HepG2 (cell line): ENCODE measurements around the gene COA1. TPM values are rescaled to one million over a fixed set of nuclear protein-coding genes. Genes with fewer than 3 reads are reported as not detected.

Source experiments
- EZH2 ChIP-seq: conservative IDR thresholded peaks from 2 replicates; pipeline ENCODE4 v1.6.1; 2012; ENCODE audit warnings: mild to moderate bottlenecking, low read depth, low read length, moderate library complexity
- JARID2 ChIP-seq: sonication (generic); formaldehyde crosslinking; IDR thresholded peaks from 2 replicates; pipeline ENCODE4 v1.8.1; 2023; ENCODE audit warnings: missing genetic modification reagents, inconsistent platforms; ENCODE audit not compliant: insufficient replicate concordance
- MYC ChIP-seq: sonication (generic); formaldehyde crosslinking; IDR thresholded peaks from 2 replicates; pipeline ENCODE4 v1.9.0; 2021; ENCODE audit warnings: missing genetic modification reagents, borderline replicate concordance
- NKX3-1 ChIP-seq: sonication (generic); formaldehyde crosslinking; IDR thresholded peaks from 2 replicates; pipeline ENCODE4 v1.5.0; 2020; ENCODE audit warnings: missing genetic modification reagents
- NR2F6 ChIP-seq, 2 experiments: IDR thresholded peaks; 2 replicates each; pipeline ENCODE4 v1.6.1; 2016; ENCODE audit warnings: antibody characterized with exemption in 1 of 2, mild to moderate bottlenecking in 1 of 2
- POGZ ChIP-seq: sonication (generic); formaldehyde crosslinking; IDR thresholded peaks from 2 replicates; pipeline ENCODE4 v1.4.0; 2020; ENCODE audit warnings: mild to moderate bottlenecking, missing genetic modification reagents
- RAD21 ChIP-seq: fragments of 450-650 bp; formaldehyde crosslinking; IDR thresholded peaks from 2 replicates; pipeline ENCODE4 v1.5.0; 2020; ENCODE audit warnings: mild to moderate bottlenecking
- RFX5 ChIP-seq: IDR thresholded peaks from 2 replicates; pipeline ENCODE4 v1.6.1; 2011; ENCODE audit warnings: low read depth, low read length, improper control_type of control experiment
- SALL1 ChIP-seq: sonication (generic); formaldehyde crosslinking; IDR thresholded peaks from 2 replicates; pipeline ENCODE4 v1.8.0; 2022; ENCODE audit warnings: mild to moderate bottlenecking, missing genetic modification reagents
- TMF1 ChIP-seq: sonication (generic); formaldehyde crosslinking; IDR thresholded peaks from 2 replicates; pipeline ENCODE4 v1.8.1; 2022; ENCODE audit warnings: low read depth, missing genetic modification reagents
- TOE1 ChIP-seq: sonication (generic); formaldehyde crosslinking; IDR thresholded peaks from 2 replicates; pipeline ENCODE4 v1.4.0; 2020; ENCODE audit warnings: mild to moderate bottlenecking, missing genetic modification reagents
- ZBTB7A ChIP-seq: sonication (generic); formaldehyde crosslinking; IDR thresholded peaks from 2 replicates; pipeline ENCODE4 v1.8.0; 2022; ENCODE audit warnings: mild to moderate bottlenecking, missing genetic modification reagents
- ZIK1 ChIP-seq: sonication (generic); formaldehyde crosslinking; IDR thresholded peaks from 2 replicates; pipeline ENCODE4 v1.5.0; 2020; ENCODE audit warnings: mild to moderate bottlenecking, low read depth, missing genetic modification reagents, borderline replicate concordance
- ZNF10 ChIP-seq: sonication (generic); formaldehyde crosslinking; IDR thresholded peaks from 2 replicates; pipeline ENCODE4 v1.4.0; 2020; ENCODE audit warnings: mild to moderate bottlenecking, low read depth, missing genetic modification reagents, borderline replicate concordance
- ZNF12 ChIP-seq: sonication (generic); formaldehyde crosslinking; IDR thresholded peaks from 2 replicates; pipeline ENCODE4 v1.5.0; 2020; ENCODE audit warnings: missing genetic modification reagents
- ZNF263 ChIP-seq: sonication (generic); formaldehyde crosslinking; IDR thresholded peaks from 2 replicates; pipeline ENCODE4 v1.4.0; 2020; ENCODE audit warnings: missing genetic modification reagents
- ZNF496 ChIP-seq: sonication (generic); formaldehyde crosslinking; IDR thresholded peaks from 2 replicates; pipeline ENCODE4 v1.8.1; 2023; ENCODE audit warnings: mild to moderate bottlenecking, moderate library complexity, missing genetic modification reagents; ENCODE audit not compliant: insufficient replicate concordance
- ZNF615 ChIP-seq: sonication (generic); formaldehyde crosslinking; IDR thresholded peaks from 2 replicates; pipeline ENCODE4 v1.5.0; 2020; ENCODE audit warnings: mild to moderate bottlenecking, missing genetic modification reagents, borderline replicate concordance
- ZSCAN30 ChIP-seq: sonication (generic); formaldehyde crosslinking; IDR thresholded peaks from 2 replicates; pipeline ENCODE4 v1.5.0; 2020; ENCODE audit warnings: mild to moderate bottlenecking, missing genetic modification reagents
- polyA plus RNA-seq, 8 experiments: library from polyadenylated mRNA; depleted of rRNA in 3 of 8; stranded (reverse) in 7 of 8; unstranded in 1 of 8; fragments of >200 nt; fragmentation: Illumina TruSeq in 4 of 8; extraction: Trizol in 4 of 8; gene quantifications; 2 replicates each; pipeline versions ENCODE4 v1.2.1 to v1.2.3, GENCODE V29; 2011 to 2016; ENCODE audit warnings: low read depth in 4 of 8, missing spikeins in 1 of 8, mixed read lengths in 1 of 8; ENCODE audit not compliant: insufficient read depth in 1 of 8
- total RNA-seq, 5 experiments: library from RNA; depleted of rRNA; stranded (reverse); fragments of >200 nt; fragmentation: Illumina TruSeq; extraction: Trizol; gene quantifications; 2 replicates each; pipeline ENCODE4 v1.2.3, GENCODE V29; 2016; ENCODE audit warnings: low read depth in 1 of 5
- TF ChIP-seq, protein P1 (sequence below): sonication (generic); formaldehyde crosslinking; IDR thresholded peaks from 2 replicates; pipeline ENCODE4; 2020; ENCODE audit warnings: missing genetic modification reagents, mild to moderate bottlenecking, borderline replicate concordance
- TF ChIP-seq, protein P2 (sequence below): sonication (generic); formaldehyde crosslinking; IDR thresholded peaks from 2 replicates; pipeline ENCODE4 v1.5.1; 2020; ENCODE audit warnings: mild to moderate bottlenecking, missing genetic modification reagents, moderate library complexity
- TF ChIP-seq, protein P3 (sequence below): sonication (generic); formaldehyde crosslinking; IDR thresholded peaks from 2 replicates; pipeline ENCODE4 v1.5.1; 2020; ENCODE audit warnings: mild to moderate bottlenecking, missing genetic modification reagents

COA1 gene
- total and polyA plus RNA-seq, 2 of the 13 experiments (the other 11 are each of a cell fraction or from before 2014, with no cell fraction given), result 33.2 to 65.7 TPM

DNA sequence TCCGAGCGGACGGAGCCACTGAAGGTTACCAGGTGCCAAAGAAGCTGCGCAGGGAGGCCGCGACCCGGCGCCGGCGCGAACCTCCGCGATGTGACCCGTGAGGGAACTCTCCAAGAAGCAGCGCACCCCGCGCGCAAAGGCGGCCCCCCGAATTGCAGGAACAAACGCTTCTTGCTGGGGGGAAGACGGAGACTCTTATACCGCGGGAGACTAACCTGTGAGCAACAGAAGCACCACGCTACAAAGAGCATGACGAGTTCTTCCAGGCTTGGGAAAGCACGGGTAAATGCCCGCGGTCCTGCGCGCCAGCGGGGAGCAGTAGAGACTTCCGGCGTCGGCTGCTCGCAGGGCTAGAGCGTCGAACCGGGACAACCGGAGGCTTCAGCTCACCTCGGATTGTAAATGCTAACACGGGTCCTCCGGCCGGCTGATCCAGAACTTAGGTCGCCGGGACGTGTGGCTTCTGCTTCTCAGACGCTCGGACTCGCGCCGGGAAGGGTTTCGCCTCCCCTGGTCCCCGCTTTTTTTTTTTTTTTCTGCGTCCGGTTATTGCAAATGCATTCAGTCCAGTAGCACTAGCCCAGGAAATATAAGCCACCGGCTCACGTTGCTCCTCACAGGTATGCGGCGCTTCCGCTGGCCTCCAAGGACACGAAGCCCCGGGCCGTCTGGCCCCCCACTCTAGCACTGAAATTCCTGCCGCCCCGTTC, at the start of gene COA1 (continued):
- TF ChIP-seq ZNF615 (CRISPR knock-in tag) (no peak; the same call in 1 of the 2 replicates), TOE1 (no peak; the same call in 1 of the 2 replicates), ZNF10 (CRISPR knock-in tag) (no peak), SALL1 (CRISPR knock-in tag) (peak; percentile 94), MYC (peak; percentile 87; the same call in 1 of the 2 replicates), JARID2 (no peak), EZH2 (no peak), ZSCAN30 (no peak), NR2F6 (IDR thresholded peaks at IDR 0.05) (no peak), NR2F6 (CRISPR knock-in tag; IDR thresholded peaks at IDR 0.05) (peak; percentile 10; the same call in 1 of the 2 replicates), NKX3-1 (peak; percentile 61; the same call in 1 of the 2 replicates), ZNF263 (CRISPR knock-in tag) (no peak; the same call in 1 of the 2 replicates), ZNF496 (CRISPR knock-in tag) (no peak), ZNF12 (CRISPR knock-in tag) (no peak), ZBTB7A (CRISPR knock-in tag) (no peak), POGZ (CRISPR knock-in tag) (peak; percentile 87), RAD21 (peak; percentile 49; the same call in 1 of the 2 replicates), TMF1 (peak; percentile 85), ZIK1 (no peak), RFX5 (no peak; the same call in 1 of the 2 replicates)
- TF ChIP-seq, protein P1, sequence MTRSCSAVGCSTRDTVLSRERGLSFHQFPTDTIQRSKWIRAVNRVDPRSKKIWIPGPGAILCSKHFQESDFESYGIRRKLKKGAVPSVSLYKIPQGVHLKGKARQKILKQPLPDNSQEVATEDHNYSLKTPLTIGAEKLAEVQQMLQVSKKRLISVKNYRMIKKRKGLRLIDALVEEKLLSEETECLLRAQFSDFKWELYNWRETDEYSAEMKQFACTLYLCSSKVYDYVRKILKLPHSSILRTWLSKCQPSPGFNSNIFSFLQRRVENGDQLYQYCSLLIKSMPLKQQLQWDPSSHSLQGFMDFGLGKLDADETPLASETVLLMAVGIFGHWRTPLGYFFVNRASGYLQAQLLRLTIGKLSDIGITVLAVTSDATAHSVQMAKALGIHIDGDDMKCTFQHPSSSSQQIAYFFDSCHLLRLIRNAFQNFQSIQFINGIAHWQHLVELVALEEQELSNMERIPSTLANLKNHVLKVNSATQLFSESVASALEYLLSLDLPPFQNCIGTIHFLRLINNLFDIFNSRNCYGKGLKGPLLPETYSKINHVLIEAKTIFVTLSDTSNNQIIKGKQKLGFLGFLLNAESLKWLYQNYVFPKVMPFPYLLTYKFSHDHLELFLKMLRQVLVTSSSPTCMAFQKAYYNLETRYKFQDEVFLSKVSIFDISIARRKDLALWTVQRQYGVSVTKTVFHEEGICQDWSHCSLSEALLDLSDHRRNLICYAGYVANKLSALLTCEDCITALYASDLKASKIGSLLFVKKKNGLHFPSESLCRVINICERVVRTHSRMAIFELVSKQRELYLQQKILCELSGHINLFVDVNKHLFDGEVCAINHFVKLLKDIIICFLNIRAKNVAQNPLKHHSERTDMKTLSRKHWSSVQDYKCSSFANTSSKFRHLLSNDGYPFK (CRISPR knock-in tag), result peak; percentile 73; the same call in 1 of the 2 replicates
- TF ChIP-seq, protein P2, sequence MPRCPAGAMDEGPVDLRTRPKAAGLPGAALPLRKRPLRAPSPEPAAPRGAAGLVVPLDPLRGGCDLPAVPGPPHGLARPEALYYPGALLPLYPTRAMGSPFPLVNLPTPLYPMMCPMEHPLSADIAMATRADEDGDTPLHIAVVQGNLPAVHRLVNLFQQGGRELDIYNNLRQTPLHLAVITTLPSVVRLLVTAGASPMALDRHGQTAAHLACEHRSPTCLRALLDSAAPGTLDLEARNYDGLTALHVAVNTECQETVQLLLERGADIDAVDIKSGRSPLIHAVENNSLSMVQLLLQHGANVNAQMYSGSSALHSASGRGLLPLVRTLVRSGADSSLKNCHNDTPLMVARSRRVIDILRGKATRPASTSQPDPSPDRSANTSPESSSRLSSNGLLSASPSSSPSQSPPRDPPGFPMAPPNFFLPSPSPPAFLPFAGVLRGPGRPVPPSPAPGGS (CRISPR knock-in tag), result peak; percentile 79; the same call in 1 of the 2 replicates
- TF ChIP-seq, protein P3, sequence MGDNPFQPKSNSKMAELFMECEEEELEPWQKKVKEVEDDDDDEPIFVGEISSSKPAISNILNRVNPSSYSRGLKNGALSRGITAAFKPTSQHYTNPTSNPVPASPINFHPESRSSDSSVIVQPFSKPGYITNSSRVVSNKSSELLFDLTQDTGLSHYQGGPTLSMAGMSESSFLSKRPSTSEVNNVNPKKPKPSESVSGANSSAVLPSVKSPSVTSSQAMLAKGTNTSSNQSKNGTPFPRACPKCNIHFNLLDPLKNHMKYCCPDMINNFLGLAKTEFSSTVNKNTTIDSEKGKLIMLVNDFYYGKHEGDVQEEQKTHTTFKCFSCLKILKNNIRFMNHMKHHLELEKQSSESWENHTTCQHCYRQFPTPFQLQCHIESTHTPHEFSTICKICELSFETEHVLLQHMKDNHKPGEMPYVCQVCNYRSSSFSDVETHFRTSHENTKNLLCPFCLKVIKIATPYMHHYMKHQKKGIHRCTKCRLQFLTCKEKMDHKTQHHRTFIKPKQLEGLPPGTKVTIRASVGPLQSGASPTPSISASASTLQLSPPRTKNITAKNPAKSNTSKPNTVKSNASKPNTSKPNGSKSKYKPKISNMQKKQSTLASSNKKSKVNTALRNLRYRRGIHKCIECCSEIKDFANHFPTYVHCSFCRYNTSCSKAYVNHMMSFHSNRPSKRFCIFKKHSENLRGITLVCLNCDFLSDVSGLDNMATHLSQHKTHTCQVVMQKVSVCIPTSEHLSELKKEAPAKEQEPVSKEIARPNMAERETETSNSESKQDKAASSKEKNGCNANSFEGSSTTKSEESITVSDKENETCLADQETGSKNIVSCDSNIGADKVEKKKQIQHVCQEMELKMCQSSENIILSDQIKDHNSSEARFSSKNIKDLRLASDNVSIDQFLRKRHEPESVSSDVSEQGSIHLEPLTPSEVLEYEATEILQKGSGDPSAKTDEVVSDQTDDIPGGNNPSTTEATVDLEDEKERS (CRISPR knock-in tag), result 0 out of 2 replicates have a peak, but pooled peaks have one; percentile 77
